Ovary (tissue), 9 donors: Measurements from ENCODE around the gene CHRM4. TPM values are rescaled to one million over a fixed set of nuclear protein-coding genes. Genes with fewer than 3 reads are reported as not detected.

Source experiments
- DNase-seq, 5 donors: peaks; one replicate each; pipeline ENCODE4 v3.0.0-alpha.2; 2019 to 2020
- H3K27ac ChIP-seq, 2 donors: fragments of 200-600 bp; one replicate each; pipeline versions ENCODE4 v1.5.1 to v1.8.0; 2019 to 2022
- H3K27me3 ChIP-seq: fragments of 200-600 bp; one replicate; pipeline ENCODE4 v1.8.0; 2022
- H3K36me3 ChIP-seq: fragments of 200-600 bp; sonication (generic); one replicate; pipeline ENCODE4 v1.5.1; 2019
- H3K4me1 ChIP-seq: one replicate; pipeline ENCODE4 v1.8.1; 2013; ENCODE audit warnings: mild to moderate bottlenecking, moderate library complexity; ENCODE audit not compliant: insufficient read depth
- H3K4me3 ChIP-seq: fragments of 200-600 bp; sonication (generic); one replicate; pipeline ENCODE4 v1.5.1; 2017
- H3K9me3 ChIP-seq, 2 donors: fragments of 200-600 bp in 1 of 2; sonication (generic) in 1 of 2; one replicate each; pipeline versions ENCODE4 v1.5.1 to v1.8.1; 2013 to 2019; ENCODE audit warnings: mild to moderate bottlenecking in 1 of 2, moderate library complexity in 1 of 2
- EP300 ChIP-seq: sonication (generic); formaldehyde crosslinking; IDR thresholded peaks from one replicate; pipeline ENCODE4 v1.6.1; 2017; ENCODE audit warnings: antibody characterized with exemption
- POLR2A ChIP-seq: fragments of 450-650 bp; IDR thresholded peaks from one replicate; pipeline ENCODE4 v1.6.1; 2017; ENCODE audit warnings: antibody characterized with exemption, mild to moderate bottlenecking, moderate library complexity
- WGBS, 3 donors: extraction: QIAGEN DNeasy Blood & Tissue Kit in 1 of 3; methylation state at CpG; one replicate each; pipeline versions ENCODE4 v1.1.5 to v1.1.7; 2013 to 2017; 5-methylcytosine and 5-hydroxymethylcytosine counted together
- intact Hi-C, 4 donors: fragments of 100-400 bp; cut with DNase I; formaldehyde crosslinking; loops; one replicate each; pipeline versions ENCODE4 v1.11.0 to v1.15.1; 2022 to 2023
- polyA plus RNA-seq, 2 donors: library from polyadenylated mRNA; stranded (reverse); fragments of 200-250 nt in 1 of 2; fragments of 350-450 nt in 1 of 2; fragmentation: Illumina TruSeq in 1 of 2; extraction: RNeasy Lipid Tissue Mini Kit (QIAGEN cat#74804) in 1 of 2; gene quantifications; one replicate each; pipeline ENCODE4 v1.2.3, GENCODE V29; 2013 to 2014
- total RNA-seq, 7 donors: library from RNA; depleted of rRNA in 2 of 7; stranded (reverse); fragments of >200 nt in 2 of 7; fragmentation: NEBNext Ultra II Directional in 3 of 7; extraction: Animal tissue kit (Norgen Biotek cat#: 25700) in 3 of 7; gene quantifications; one replicate each; pipeline versions ENCODE4 v1.1.0 to v1.2.4, GENCODE V29; 2016 to 2023
- TF ChIP-seq, protein P1 (sequence below), 3 donors: fragments of 450-650 bp in 2 of 3; fragments of 200-600 bp in 1 of 3; IDR thresholded peaks; one replicate each; pipeline versions ENCODE4 v1.5.1 to v1.8.0; 2016 to 2022; ENCODE audit warnings: antibody characterized with exemption in 3 of 3, mild to moderate bottlenecking in 1 of 3
- donor health status: DM: no; HTN: no; CAD: no; lungs with moderate emphysema.
- donor health status: DM: no; HTN: no; CAD: no.
- donor health status: Bipolar disorder and iron deficiency.
- donor health status: DM: yes; HTN: yes; CAD: no.
- donor health status: DM: no; HTN: no; CAD: no.
- donor health status: DM: yes; HTN: yes; CAD: no.

CHRM4 gene
- total and polyA plus RNA-seq, 9 donors: 0.16 to 0.42 (median 0.21) TPM; not detected in 3

DNA sequence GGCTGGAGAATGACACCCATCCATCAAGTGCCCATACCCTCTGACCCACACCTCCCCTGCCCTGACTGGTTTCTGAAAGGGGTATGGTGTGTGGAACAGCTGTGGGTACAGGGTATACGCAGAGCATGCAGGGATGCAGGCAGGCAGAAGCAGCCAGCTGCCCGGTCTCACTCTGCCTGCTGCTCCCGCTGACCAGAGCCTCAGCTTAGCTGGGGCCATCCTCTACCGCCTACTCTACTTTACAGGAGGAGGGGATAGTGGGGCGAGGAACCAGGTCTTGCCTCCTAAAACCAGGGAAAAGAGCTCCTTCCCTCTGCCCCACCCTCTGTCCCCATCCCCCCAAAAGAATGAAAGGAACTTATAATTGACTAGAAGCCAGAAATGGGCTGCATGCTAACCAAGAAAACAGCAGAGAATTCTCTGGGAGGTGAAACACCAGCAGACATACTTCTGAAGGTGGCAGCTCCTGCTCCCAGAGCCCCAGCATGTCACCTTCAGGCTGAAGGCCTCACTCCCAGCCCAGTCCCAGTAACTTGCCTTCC, 13.0 kb upstream of the CHRM4 start:
- Histone ChIP-seq H3K4me3 (no peak overlapping the region), H3K4me1 (peaks cover 8% of the 10 kb centered on the region), H3K27me3 (no peaks in the 10 kb centered on the region), H3K36me3 (peaks cover 2% of the 10 kb centered on the region), H3K27ac (no peak overlapping the region), H3K9me3 (no peaks in the 10 kb centered on the region)
- 36 to 55% (median 41%) methylated on average over 5 of the region's 5 CpGs for WGBS, 3 donors
- intact Hi-C loops: no loop called here
- no peak for DNase-seq
- TF ChIP-seq POLR2A: no peak
- TF ChIP-seq, protein P1, sequence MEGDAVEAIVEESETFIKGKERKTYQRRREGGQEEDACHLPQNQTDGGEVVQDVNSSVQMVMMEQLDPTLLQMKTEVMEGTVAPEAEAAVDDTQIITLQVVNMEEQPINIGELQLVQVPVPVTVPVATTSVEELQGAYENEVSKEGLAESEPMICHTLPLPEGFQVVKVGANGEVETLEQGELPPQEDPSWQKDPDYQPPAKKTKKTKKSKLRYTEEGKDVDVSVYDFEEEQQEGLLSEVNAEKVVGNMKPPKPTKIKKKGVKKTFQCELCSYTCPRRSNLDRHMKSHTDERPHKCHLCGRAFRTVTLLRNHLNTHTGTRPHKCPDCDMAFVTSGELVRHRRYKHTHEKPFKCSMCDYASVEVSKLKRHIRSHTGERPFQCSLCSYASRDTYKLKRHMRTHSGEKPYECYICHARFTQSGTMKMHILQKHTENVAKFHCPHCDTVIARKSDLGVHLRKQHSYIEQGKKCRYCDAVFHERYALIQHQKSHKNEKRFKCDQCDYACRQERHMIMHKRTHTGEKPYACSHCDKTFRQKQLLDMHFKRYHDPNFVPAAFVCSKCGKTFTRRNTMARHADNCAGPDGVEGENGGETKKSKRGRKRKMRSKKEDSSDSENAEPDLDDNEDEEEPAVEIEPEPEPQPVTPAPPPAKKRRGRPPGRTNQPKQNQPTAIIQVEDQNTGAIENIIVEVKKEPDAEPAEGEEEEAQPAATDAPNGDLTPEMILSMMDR (IDR thresholded peaks at IDR 0.05): no peak

DNA sequence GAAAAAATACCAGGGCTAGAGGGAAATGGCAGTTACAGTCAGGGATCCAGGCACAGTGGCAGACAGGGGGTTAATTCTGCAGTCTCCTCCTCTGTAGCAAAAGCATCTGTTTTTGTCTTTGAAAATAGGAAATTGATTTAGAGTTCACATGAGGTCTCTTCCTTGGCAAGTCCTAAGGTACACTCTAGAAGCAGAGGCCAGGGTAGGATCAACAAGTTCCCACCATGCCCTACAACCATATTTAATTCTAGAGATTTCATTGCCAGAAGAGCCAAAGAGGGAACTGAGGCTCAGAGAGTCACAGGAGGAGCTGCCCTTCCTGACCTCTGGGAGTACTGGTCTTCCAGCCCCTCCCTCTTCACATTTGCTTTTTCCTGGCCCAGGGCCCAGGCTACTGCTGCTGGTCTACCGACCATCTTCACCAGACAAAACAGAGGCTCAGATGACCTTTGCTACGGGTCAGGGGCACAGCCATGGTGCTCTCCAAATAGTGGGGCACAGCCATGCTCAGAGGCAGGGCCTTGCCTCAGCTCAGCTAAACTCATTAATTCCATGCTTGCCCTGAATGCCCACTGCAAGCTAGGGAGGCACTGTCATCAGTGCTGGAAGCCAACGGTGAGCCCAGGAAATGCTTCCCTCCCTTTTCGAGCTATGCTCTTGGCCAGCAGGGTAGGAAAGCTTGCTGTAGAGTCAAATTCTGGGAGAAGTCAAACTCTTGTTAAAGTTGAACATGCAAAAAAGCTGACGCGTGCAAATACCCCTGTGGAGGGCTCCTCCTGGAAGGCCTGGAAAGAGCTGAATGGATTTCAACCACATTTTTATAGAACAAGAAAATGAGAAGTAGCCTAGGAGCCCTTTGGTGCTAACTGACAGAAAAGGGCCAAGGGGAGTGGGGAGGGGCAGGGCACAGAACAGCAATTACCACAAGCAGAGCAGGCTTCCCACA, 11.7 kb upstream of the CHRM4 start:
- Histone ChIP-seq H3K9me3 (no peaks in the 10 kb centered on the region), H3K27ac (no peak overlapping the region), H3K4me1 (peaks cover 8% of the 10 kb centered on the region), H3K36me3 (peaks cover 2% of the 10 kb centered on the region), H3K27me3 (no peaks in the 10 kb centered on the region), H3K4me3 (no peak overlapping the region)
- TF ChIP-seq, protein P1 (IDR thresholded peaks at IDR 0.05): no peak
- no peak for TF ChIP-seq EP300
- TF ChIP-seq POLR2A: no peak
- no peak for DNase-seq
- intact Hi-C loops: no loop called here
- WGBS, 3 donors: 37 to 49% (median 42%) methylated on average over 6 of the region's 6 CpGs

DNA sequence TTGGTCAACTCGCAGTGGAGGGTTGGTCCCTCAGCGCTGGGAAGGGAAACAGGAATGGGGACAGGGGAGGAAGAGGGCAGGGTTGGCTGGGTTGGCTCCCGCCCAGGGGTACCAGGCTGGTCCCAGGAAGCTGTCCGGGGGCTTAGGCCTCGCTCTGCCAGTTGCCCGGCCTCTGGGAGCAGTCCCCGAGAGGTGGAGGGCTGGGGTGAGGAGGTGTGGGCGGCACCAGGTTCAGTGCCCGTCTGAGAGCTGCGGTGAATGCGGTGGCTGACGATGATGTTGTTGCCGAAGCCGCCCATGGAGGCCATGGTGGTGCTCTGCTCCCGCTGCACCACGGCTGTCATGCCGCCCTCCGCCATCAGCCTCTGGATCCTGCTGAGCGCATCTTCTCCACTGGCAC, 6.0 kb upstream of the CHRM4 start:
- H3K27me3 ChIP-seq: no peaks in the 10 kb centered on the region
- H3K36me3 ChIP-seq: no peaks in the 10 kb centered on the region
- H3K4me1 ChIP-seq: peaks cover 4% of the 10 kb centered on the region
- DNase-seq: no peak
- 95 to 96% (median 96%) methylated on average over 19 of the region's 19 CpGs for WGBS, 3 donors
- H3K9me3 ChIP-seq: no peaks in the 10 kb centered on the region
- H3K27ac ChIP-seq: no peak overlapping the region
- TF ChIP-seq POLR2A: no peak
- no peak for TF ChIP-seq EP300
- TF ChIP-seq, protein P1 (IDR thresholded peaks at IDR 0.05): no peak
- intact Hi-C loops: loop anchor here in 1 of 4 donors (10.0 kb wide), 1 partner anchor 217 kb away; the partner anchor contains the start of genes ATG13 and HARBI1
- H3K4me3 ChIP-seq: no peak overlapping the region

DNA sequence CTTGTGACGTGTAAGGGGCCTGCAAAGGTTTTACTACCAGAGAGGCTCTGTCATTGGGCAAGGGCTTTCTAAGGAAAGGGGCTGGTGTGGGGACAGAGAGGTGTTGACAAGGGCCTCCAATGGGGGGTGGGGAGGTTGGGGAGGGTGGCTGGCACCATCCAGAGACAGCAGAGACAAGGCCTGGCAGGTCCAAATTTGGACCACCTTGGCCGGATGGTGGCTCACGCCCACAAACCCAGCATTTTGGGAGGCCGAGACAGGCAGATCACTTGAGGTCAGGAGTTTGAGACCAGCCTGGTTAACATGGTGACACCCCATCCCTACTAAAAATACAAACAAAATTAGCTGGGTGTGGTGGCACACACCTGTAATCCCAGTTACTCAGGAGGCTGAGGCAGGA, 2.2 kb upstream of the CHRM4 start:
- H3K27ac ChIP-seq: no peak overlapping the region
- H3K36me3 ChIP-seq: no peaks in the 10 kb centered on the region
- H3K27me3 ChIP-seq: peaks cover 4% of the 10 kb centered on the region
- no peaks in the 10 kb centered on the region for H3K9me3 ChIP-seq
- intact Hi-C loops: loop anchor here in 1 of 4 donors (10.0 kb wide), 1 partner anchor 221 kb away; the partner anchor contains the start of genes ATG13 and HARBI1
- 71 to 83% (median 77%) methylated on average over 4 of the region's 4 CpGs for WGBS, 3 donors
- H3K4me3 ChIP-seq: no peak overlapping the region
- TF ChIP-seq, protein P1 (IDR thresholded peaks at IDR 0.05): no peak
- TF ChIP-seq EP300 (no peak), POLR2A (no peak)
- peaks cover 19% of the 10 kb centered on the region for H3K4me1 ChIP-seq
- no peak for DNase-seq
